HCT116 (cell line): ENCODE measurements around the gene TMEM219. TPM values are rescaled to one million over a fixed set of nuclear protein-coding genes. Genes with fewer than 3 reads are reported as not detected.
"Not testable (repeated sequence)": the region's sequence is repeated elsewhere in the genome, so short reads cannot be mapped to it uniquely, and the experiment has no call there.

Source experiments
- ATAC-seq: fragments of 200-7000 bp; cut with Tn5 transposase; 2 replicates; pipeline ENCODE4 v1.9.1; 2020; ENCODE audit warnings: mild to moderate bottlenecking, moderate library complexity
- BruUV-seq: library from RNA; stranded (reverse); fragments of 400-500 nt; replicated peaks from 2 replicates; lab custom pipeline; 2021; lab: Mats Ljungman, UMichigan
- CTCF ChIA-PET: fragments of 300-600 bp; sonication (Branson Sonifier 250); formaldehyde crosslinking; loops from one replicate; lab custom pipeline; 2021; ENCODE audit warnings: antibody characterized with exemption; lab: Charles Lee
- POLR2A ChIA-PET: fragments of 300-600, 350-600 bp; sonication (Branson Sonifier 250); formaldehyde crosslinking; loops from one replicate; lab custom pipeline; 2021; ENCODE audit warnings: antibody characterized with exemption; lab: Charles Lee
- RAD21 ChIA-PET, 2 experiments: fragments of 300-600 bp; sonication (Branson Sonifier 250); formaldehyde crosslinking; loops; one replicate each; lab custom pipeline; 2023; ENCODE audit warnings: low total read pairs in 2 of 2; ENCODE audit not compliant: uncharacterized antibody in 2 of 2, unreplicated experiment in 2 of 2, low non-redundant PET in 1 of 2; lab: Charles Lee
- DNase-seq: peaks from one replicate; pipeline ENCODE4 v3.0.0-alpha.2; 2010; ENCODE audit warnings: low read depth, low spot score
- H2AFZ ChIP-seq: fragments of 200-600 bp; shearing (Covaris generic), sonication (generic); 2 replicates; pipeline ENCODE4 v1.6.1; 2017; ENCODE audit warnings: low read depth, mixed run types, mixed read lengths, antibody characterized with exemption, low read length; ENCODE audit not compliant: poor library complexity, severe bottlenecking
- H3K27ac ChIP-seq: 2 replicates; pipeline ENCODE4 v1.5.1; 2012; ENCODE audit warnings: low read depth, low read length
- H3K27me3 ChIP-seq: fragments of 200-600 bp; sonication (generic); 2 replicates; pipeline ENCODE4 v1.6.1; 2016; ENCODE audit warnings: mixed run types, low read length, mixed read lengths; ENCODE audit not compliant: insufficient read depth
- H3K36me3 ChIP-seq, 2 experiments: fragments of 200-500 bp in 1 of 2; fragments of 200-600 bp in 1 of 2; sonication (Bioruptor generic) in 1 of 2; sonication (generic) in 1 of 2; 2 replicates each; pipeline versions ENCODE4 v1.5.1 to v1.6.1; 2014 to 2016; ENCODE audit warnings: low read length in 2 of 2, inconsistent platforms in 1 of 2, mixed read lengths in 1 of 2, mixed run types in 1 of 2; ENCODE audit not compliant: insufficient read depth in 2 of 2, control insufficient read depth in 1 of 2
- H3K4me1 ChIP-seq, 2 experiments: fragments of 200-600 bp in 1 of 2; sonication (generic) in 1 of 2; 2 replicates each; pipeline versions ENCODE4 v1.5.1 to v1.6.1; 2012 to 2017; ENCODE audit warnings: low read length in 2 of 2, inconsistent platforms in 1 of 2, mild to moderate bottlenecking in 1 of 2, mixed read lengths in 1 of 2, mixed run types in 1 of 2, moderate library complexity in 1 of 2; ENCODE audit not compliant: insufficient read depth in 2 of 2, control insufficient read depth in 1 of 2
- H3K4me2 ChIP-seq: fragments of 200-600 bp; sonication (generic); 2 replicates; pipeline ENCODE4 v1.6.1; 2017; ENCODE audit warnings: mixed run types, low read length, mixed read lengths
- H3K4me3 ChIP-seq, 2 experiments: fragments of 200-600 bp in 1 of 2; sonication (generic) in 1 of 2; replicated peaks in 1 of 2; 2 replicates each; pipeline ENCODE4 v1.5.1; 2011 to 2016; ENCODE audit warnings: low read length in 2 of 2, control low read depth in 1 of 2, low read depth in 1 of 2, mild to moderate bottlenecking in 1 of 2, mixed read lengths in 1 of 2, mixed run types in 1 of 2
- H3K79me2 ChIP-seq: fragments of 200-600 bp; sonication (generic); 2 replicates; pipeline ENCODE4 v1.6.1; 2017; ENCODE audit warnings: mild to moderate bottlenecking, mixed run types, low read length, moderate library complexity, mixed read lengths; ENCODE audit not compliant: insufficient read depth
- H3K9ac ChIP-seq: fragments of 200-600 bp; sonication (generic); 2 replicates; pipeline ENCODE4 v1.6.1; 2016; ENCODE audit warnings: low read length, mixed read lengths
- H3K9me2 ChIP-seq: fragments of 200-600 bp; sonication (generic), shearing (Covaris generic); 2 replicates; pipeline ENCODE4 v1.6.1; 2017; ENCODE audit warnings: mixed run types, mild to moderate bottlenecking, moderate library complexity; ENCODE audit not compliant: insufficient read depth
- H3K9me3 ChIP-seq, 2 experiments: fragments of 200-500 bp in 1 of 2; fragments of 200-600 bp in 1 of 2; sonication (Bioruptor generic) in 1 of 2; sonication (generic) in 1 of 2; 2 replicates each; pipeline ENCODE4 v1.6.1; 2014 to 2017; ENCODE audit warnings: low read length in 2 of 2, mixed read lengths in 2 of 2, inconsistent platforms in 1 of 2, low read depth in 1 of 2, mild to moderate bottlenecking in 1 of 2, mixed run types in 1 of 2, moderate library complexity in 1 of 2; ENCODE audit not compliant: control insufficient read depth in 1 of 2, insufficient read depth in 1 of 2
- H4K20me1 ChIP-seq: fragments of 200-600 bp; sonication (generic), shearing (Covaris generic); 2 replicates; pipeline ENCODE4 v1.6.1; 2017; ENCODE audit warnings: mixed run types, mild to moderate bottlenecking, moderate library complexity; ENCODE audit not compliant: insufficient read depth
- CBX3 ChIP-seq: IDR thresholded peaks from 2 replicates; pipeline ENCODE4 v1.6.1; 2012; ENCODE audit warnings: low read depth
- ELF1 ChIP-seq: IDR thresholded peaks from 2 replicates; pipeline ENCODE4 v1.6.1; 2012; ENCODE audit warnings: low read depth, borderline replicate concordance
- EZH2 ChIP-seq: fragments of 200-600 bp; sonication (generic); IDR thresholded peaks from 2 replicates; pipeline ENCODE4 v1.6.1; 2017; ENCODE audit warnings: antibody characterized with exemption, mixed run types
- EZH2phosphoT487 ChIP-seq: fragments of 200-600 bp; IDR thresholded peaks from 2 replicates; pipeline ENCODE4 v1.6.1; 2018; ENCODE audit warnings: antibody characterized with exemption, borderline replicate concordance
- FOSL1 ChIP-seq: IDR thresholded peaks from 2 replicates; pipeline ENCODE4 v1.6.1; 2012; ENCODE audit warnings: low read depth
- JUND ChIP-seq: IDR thresholded peaks from 2 replicates; pipeline ENCODE4 v1.6.1; 2012
- POLR2A ChIP-seq: IDR thresholded peaks from 2 replicates; pipeline ENCODE4 v1.7.0; 2011; ENCODE audit warnings: borderline replicate concordance; ENCODE audit not compliant: insufficient read depth, insufficient read length; ENCODE audit errors: extremely low read depth
- POLR2AphosphoS5 ChIP-seq: IDR thresholded peaks from 2 replicates; pipeline ENCODE4 v1.6.1; 2011; ENCODE audit warnings: mild to moderate bottlenecking, low read depth, low read length, moderate library complexity
- RAD21 ChIP-seq: IDR thresholded peaks from 2 replicates; pipeline ENCODE4 v1.6.1; 2012; ENCODE audit warnings: low read depth, mild to moderate bottlenecking
- SIN3A ChIP-seq: IDR thresholded peaks from 2 replicates; pipeline ENCODE4 v1.6.1; 2012; ENCODE audit warnings: low read depth
- SP1 ChIP-seq: IDR thresholded peaks from 2 replicates; pipeline ENCODE4 v1.6.1; 2012; ENCODE audit warnings: low read depth
- intact Hi-C: fragments of 100-400 bp; cut with micrococcal nuclease; formaldehyde crosslinking; loops from 2 replicates; pipeline ENCODE4 v1.10.0; 2022
- total RNA-seq: library from RNA; stranded (reverse); gene quantifications from one replicate; pipeline ENCODE4 v1.2.1, GENCODE V29; 2021; ENCODE audit not compliant: unreplicated experiment
- TF ChIP-seq, protein P1 (sequence below): IDR thresholded peaks from 2 replicates; pipeline ENCODE4 v1.6.1; 2012; ENCODE audit warnings: low read depth
- TF ChIP-seq, protein P2 (sequence below): IDR thresholded peaks from 2 replicates; pipeline ENCODE4 v1.6.1; 2011; ENCODE audit warnings: mild to moderate bottlenecking, low read length, moderate library complexity; ENCODE audit not compliant: insufficient replicate concordance; ENCODE audit errors: extremely low read depth

The TMEM219 gene
- total RNA-seq, 1 experiment from 2014 or later: 75.5 TPM

DNA sequence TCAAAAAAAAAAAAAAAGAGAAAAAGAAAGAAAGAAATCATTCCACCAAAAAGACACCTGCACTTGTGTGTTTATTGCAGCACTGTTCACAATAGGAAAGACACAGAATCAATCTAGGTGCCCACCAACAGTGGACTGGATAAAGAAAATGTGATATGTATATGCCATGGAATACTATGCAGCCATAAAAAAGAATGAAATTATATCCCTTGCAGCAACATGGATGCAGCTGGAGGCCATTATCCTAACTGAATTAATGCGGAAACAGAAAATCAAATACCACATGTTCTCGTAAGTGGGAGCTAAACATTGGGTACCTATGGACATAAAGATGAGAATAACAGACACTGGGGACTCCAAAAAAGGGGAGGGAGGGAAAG is 55.4 kb downstream of the TMEM219 start:
- CTCF ChIA-PET: interaction anchor here (2.6 kb wide), 1 partner anchor 169 kb away, joined by 8 read pairs; no protein-coding TSS in a partner anchor
- RAD21 ChIA-PET: no interaction called here
- intact Hi-C loops: no loop called here
- no peaks in the 10 kb centered on the region for H4K20me1 ChIP-seq
- no peaks in the 10 kb centered on the region for H3K36me3 ChIP-seq
- H3K9ac ChIP-seq: no peak overlapping the region
- no peak for TF ChIP-seq FOSL1
- no peak for TF ChIP-seq EZH2
- no peak for TF ChIP-seq SIN3A
- TF ChIP-seq, protein P1, sequence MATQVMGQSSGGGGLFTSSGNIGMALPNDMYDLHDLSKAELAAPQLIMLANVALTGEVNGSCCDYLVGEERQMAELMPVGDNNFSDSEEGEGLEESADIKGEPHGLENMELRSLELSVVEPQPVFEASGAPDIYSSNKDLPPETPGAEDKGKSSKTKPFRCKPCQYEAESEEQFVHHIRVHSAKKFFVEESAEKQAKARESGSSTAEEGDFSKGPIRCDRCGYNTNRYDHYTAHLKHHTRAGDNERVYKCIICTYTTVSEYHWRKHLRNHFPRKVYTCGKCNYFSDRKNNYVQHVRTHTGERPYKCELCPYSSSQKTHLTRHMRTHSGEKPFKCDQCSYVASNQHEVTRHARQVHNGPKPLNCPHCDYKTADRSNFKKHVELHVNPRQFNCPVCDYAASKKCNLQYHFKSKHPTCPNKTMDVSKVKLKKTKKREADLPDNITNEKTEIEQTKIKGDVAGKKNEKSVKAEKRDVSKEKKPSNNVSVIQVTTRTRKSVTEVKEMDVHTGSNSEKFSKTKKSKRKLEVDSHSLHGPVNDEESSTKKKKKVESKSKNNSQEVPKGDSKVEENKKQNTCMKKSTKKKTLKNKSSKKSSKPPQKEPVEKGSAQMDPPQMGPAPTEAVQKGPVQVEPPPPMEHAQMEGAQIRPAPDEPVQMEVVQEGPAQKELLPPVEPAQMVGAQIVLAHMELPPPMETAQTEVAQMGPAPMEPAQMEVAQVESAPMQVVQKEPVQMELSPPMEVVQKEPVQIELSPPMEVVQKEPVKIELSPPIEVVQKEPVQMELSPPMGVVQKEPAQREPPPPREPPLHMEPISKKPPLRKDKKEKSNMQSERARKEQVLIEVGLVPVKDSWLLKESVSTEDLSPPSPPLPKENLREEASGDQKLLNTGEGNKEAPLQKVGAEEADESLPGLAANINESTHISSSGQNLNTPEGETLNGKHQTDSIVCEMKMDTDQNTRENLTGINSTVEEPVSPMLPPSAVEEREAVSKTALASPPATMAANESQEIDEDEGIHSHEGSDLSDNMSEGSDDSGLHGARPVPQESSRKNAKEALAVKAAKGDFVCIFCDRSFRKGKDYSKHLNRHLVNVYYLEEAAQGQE: no peak
- TF ChIP-seq POLR2AphosphoS5: no peak
- no peak for TF ChIP-seq JUND
- TF ChIP-seq ELF1: no peak
- TF ChIP-seq RAD21: no peak
- TF ChIP-seq SP1: no peak
- TF ChIP-seq EZH2phosphoT487: no peak
- TF ChIP-seq POLR2A: no peak
- no peak for TF ChIP-seq CBX3
- TF ChIP-seq, protein P2, sequence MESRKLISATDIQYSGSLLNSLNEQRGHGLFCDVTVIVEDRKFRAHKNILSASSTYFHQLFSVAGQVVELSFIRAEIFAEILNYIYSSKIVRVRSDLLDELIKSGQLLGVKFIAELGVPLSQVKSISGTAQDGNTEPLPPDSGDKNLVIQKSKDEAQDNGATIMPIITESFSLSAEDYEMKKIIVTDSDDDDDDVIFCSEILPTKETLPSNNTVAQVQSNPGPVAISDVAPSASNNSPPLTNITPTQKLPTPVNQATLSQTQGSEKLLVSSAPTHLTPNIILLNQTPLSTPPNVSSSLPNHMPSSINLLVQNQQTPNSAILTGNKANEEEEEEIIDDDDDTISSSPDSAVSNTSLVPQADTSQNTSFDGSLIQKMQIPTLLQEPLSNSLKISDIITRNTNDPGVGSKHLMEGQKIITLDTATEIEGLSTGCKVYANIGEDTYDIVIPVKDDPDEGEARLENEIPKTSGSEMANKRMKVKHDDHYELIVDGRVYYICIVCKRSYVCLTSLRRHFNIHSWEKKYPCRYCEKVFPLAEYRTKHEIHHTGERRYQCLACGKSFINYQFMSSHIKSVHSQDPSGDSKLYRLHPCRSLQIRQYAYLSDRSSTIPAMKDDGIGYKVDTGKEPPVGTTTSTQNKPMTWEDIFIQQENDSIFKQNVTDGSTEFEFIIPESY: no peak
- TF ChIP-seq, all 23 proteins: peak for 0
- no TSS peak for BruUV-seq
- H3K4me1 ChIP-seq: peaks cover 0 to 18% of the 10 kb centered on the region in 2 experiments; a peak in 3 of 4 replicates
- no peak overlapping the region for H3K27ac ChIP-seq
- H3K9me2 ChIP-seq: no peaks in the 10 kb centered on the region
- no peak overlapping the region for H3K4me2 ChIP-seq
- no peak for DNase-seq
- no peak for ATAC-seq
- H2AFZ ChIP-seq: no peak overlapping the region
- POLR2A ChIA-PET: no interaction called here
- no peaks in the 10 kb centered on the region for H3K79me2 ChIP-seq
- no peaks in the 10 kb centered on the region for H3K27me3 ChIP-seq
- H3K9me3 ChIP-seq: no peaks in the 10 kb centered on the region
- no peak overlapping the region for H3K4me3 ChIP-seq

DNA sequence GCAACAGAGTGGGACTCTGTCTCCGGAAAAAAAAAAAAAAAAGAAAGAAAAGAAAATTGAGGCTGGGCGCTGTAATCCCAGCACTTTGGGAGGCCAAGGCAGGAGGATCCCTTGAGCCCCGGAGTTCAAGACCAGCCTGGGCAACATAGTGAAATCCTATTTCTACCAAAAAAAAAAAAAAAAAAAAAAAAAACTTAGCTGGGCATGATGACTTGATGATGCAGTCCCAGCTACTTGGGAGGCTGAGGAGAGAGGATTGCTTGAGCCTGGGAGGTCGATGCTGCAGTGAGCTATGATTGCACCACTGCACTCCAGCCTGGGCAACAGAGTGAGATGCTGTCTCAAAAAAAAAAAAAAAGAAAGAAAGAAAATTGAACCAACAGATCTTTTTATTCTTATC is 56.1 kb downstream of the TMEM219 start:
- POLR2A ChIA-PET, H3K4me3 ChIP-seq, H3K9me3 ChIP-seq, H3K27me3 ChIP-seq, H3K4me2 ChIP-seq, H2AFZ ChIP-seq, H3K36me3 ChIP-seq, intact Hi-C loops, BruUV-seq, RAD21 ChIA-PET, ATAC-seq, H3K9me2 ChIP-seq, H3K9ac ChIP-seq, DNase-seq, H3K27ac ChIP-seq, H3K79me2 ChIP-seq, H4K20me1 ChIP-seq: not testable (repeated sequence)
- CTCF ChIA-PET: interaction anchor here (1.6 to 2.6 kb wide), 2 partner anchors 14 to 169 kb away, joined by 3 to 8 read pairs; no protein-coding TSS in a partner anchor
- peaks cover 0 to 18% of the 10 kb centered on the region in 2 experiments; a peak in 3 of 4 replicates for H3K4me1 ChIP-seq
